K562 (cell line): Measurements from ENCODE around the gene SRPK2. TPM values are rescaled to one million over a fixed set of nuclear protein-coding genes. Genes with fewer than 3 reads are reported as not detected.
A peak's percentile ranks its signal among the peaks of the same experiment; 100 is the strongest.
"Not testable (repeated sequence)": the region's sequence is repeated elsewhere in the genome, so short reads cannot be mapped to it uniquely, and the experiment has no call there.

Source experiments
- ATAC-seq: fragments of 200-7000 bp; cut with Tn5 transposase; 3 replicates; pipeline ENCODE4 v1.9.1; 2020; ENCODE audit warnings: moderate library complexity
- BruUV-seq: library from RNA; stranded (reverse); fragments of 400-500 nt; replicated peaks from 2 replicates; lab custom pipeline; 2021; lab: Mats Ljungman, UMichigan
- CTCF ChIA-PET: fragments of 300-600 bp; formaldehyde crosslinking; extraction: SDS; loops from one replicate; lab custom pipeline; 2021; ENCODE audit warnings: low intra/inter-chr PET ratio; lab: Yijun Ruan, JAX
- POLR2A ChIA-PET: fragments of 300-600, 350-650 bp; sonication (Branson Sonifier 250); formaldehyde crosslinking; extraction: SDS; loops from one replicate; lab custom pipeline; 2021; ENCODE audit warnings: antibody characterized with exemption, inconsistent platforms; lab: Yijun Ruan, JAX
- DNase-seq, 4 experiments: peaks; one replicate each; pipeline versions ENCODE4 v3.0.0 to v3.0.0-alpha.2; 2011 to 2018; ENCODE audit warnings: low spot score in 3 of 4, mixed read lengths in 3 of 4; ENCODE audit errors: extremely low read depth in 1 of 4
- FAIRE-seq: peaks from 2 replicates; lab custom pipeline; 2011; peaks lifted over from hg19 to GRCh38; lab: Jason Lieb, UNC
- H2AFZ ChIP-seq: 2 replicates; pipeline ENCODE4 v1.6.0; 2011; ENCODE audit warnings: low read depth, low read length, control low read depth, inconsistent platforms
- H3K27ac ChIP-seq: fragments of 200-600 bp; 3 replicates; pipeline ENCODE4 v1.8.0; 2011; ENCODE audit warnings: low read depth, mild to moderate bottlenecking, control low read depth, inconsistent platforms, low read length, moderate library complexity, mixed read lengths; ENCODE audit errors: extremely low read depth
- H3K27me3 ChIP-seq, 2 experiments: fragments of 300-600 bp in 1 of 2; 2 replicates in 1 of 2; 3 replicates in 1 of 2; pipeline versions ENCODE4 v1.6.0 to v1.8.0; 2011; ENCODE audit warnings: inconsistent platforms in 2 of 2, low read length in 2 of 2, mild to moderate bottlenecking in 1 of 2, mixed read lengths in 1 of 2, moderate library complexity in 1 of 2; ENCODE audit not compliant: control insufficient read depth in 2 of 2, insufficient read depth in 2 of 2
- H3K36me3 ChIP-seq: fragments of 300-600 bp; 3 replicates; pipeline ENCODE4 v1.8.0; 2011; ENCODE audit warnings: mild to moderate bottlenecking, low read length, inconsistent platforms; ENCODE audit not compliant: control insufficient read depth, insufficient read depth
- H3K4me1 ChIP-seq, 2 experiments: fragments of 200-600 bp in 1 of 2; replicated peaks in 1 of 2; 2 replicates in 1 of 2; 3 replicates in 1 of 2; pipeline versions ENCODE4 v1.5.1 to v1.8.0; 2011; ENCODE audit warnings: inconsistent platforms in 2 of 2, low read length in 2 of 2, mild to moderate bottlenecking in 1 of 2, mixed read lengths in 1 of 2, moderate library complexity in 1 of 2; ENCODE audit not compliant: control insufficient read depth in 2 of 2, insufficient read depth in 2 of 2
- H3K4me2 ChIP-seq: 2 replicates; pipeline ENCODE4 v1.6.1; 2011; ENCODE audit warnings: low read length, control low read depth, inconsistent platforms, mixed read lengths; ENCODE audit not compliant: insufficient read depth
- H3K4me3 ChIP-seq: fragments of 200-600 bp; sonication (generic), shearing (Covaris generic); 2 replicates; pipeline ENCODE4 v1.5.1; 2016; ENCODE audit warnings: control low read depth, inconsistent platforms
- H3K79me2 ChIP-seq: fragments of 200-600 bp; 3 replicates; pipeline ENCODE4 v1.8.0; 2011; ENCODE audit warnings: low read length, inconsistent platforms; ENCODE audit not compliant: control insufficient read depth, insufficient read depth
- H3K9ac ChIP-seq, 2 experiments: 2 replicates each; pipeline versions ENCODE4 v1.6.0 to v1.6.1; 2011; ENCODE audit warnings: low read depth in 2 of 2, low read length in 2 of 2, control low read depth in 1 of 2, inconsistent platforms in 1 of 2, mild to moderate bottlenecking in 1 of 2, mixed read lengths in 1 of 2; ENCODE audit not compliant: insufficient read depth in 1 of 2
- H3K9me1 ChIP-seq: one replicate; pipeline ENCODE4 v1.6.0; 2011; ENCODE audit warnings: inconsistent platforms, mild to moderate bottlenecking, low read length, moderate library complexity; ENCODE audit not compliant: control insufficient read depth, insufficient read depth
- H3K9me3 ChIP-seq: replicated peaks from 2 replicates; pipeline ENCODE4 v1.5.1; 2011; ENCODE audit warnings: low read depth, low read length, inconsistent platforms; ENCODE audit not compliant: control insufficient read depth, insufficient read depth
- H4K20me1 ChIP-seq: replicated peaks from 2 replicates; pipeline ENCODE4 v1.6.1; 2011; ENCODE audit warnings: low read length, inconsistent platforms, mixed read lengths; ENCODE audit not compliant: control insufficient read depth, insufficient read depth
- C11orf30 ChIP-seq: fragments of 450-650 bp; IDR thresholded peaks from 2 replicates; pipeline ENCODE4 v1.6.1; 2016; ENCODE audit warnings: low read depth, mild to moderate bottlenecking
- MAFG ChIP-seq: fragments of 450-650 bp; conservative IDR thresholded peaks from 2 replicates; pipeline ENCODE4 v1.6.1; 2016; ENCODE audit warnings: missing genetic modification characterization, missing compliant biosample characterization
- ZNF316 ChIP-seq: fragments of 450-650 bp; IDR thresholded peaks from 2 replicates; pipeline ENCODE4 v1.6.1; 2016
- WGBS: fragments of 100-300 bp; shearing (Covaris generic); methylation state at CpG from one replicate; pipeline ENCODE4 v1.1.6; 2016; ENCODE audit warnings: low coverage, mixed read lengths; ENCODE audit not compliant: insufficient coverage; ENCODE audit errors: missing lambda C conversion rate; 5-methylcytosine and 5-hydroxymethylcytosine counted together
- in situ Hi-C: fragments of 300-500 bp; cut with MboI; formaldehyde crosslinking; loops from 4 replicates; pipeline ENCODE4 v1.15.0; 2018; ENCODE audit warnings: inconsistent platforms, mixed read lengths
- intact Hi-C: fragments of 100-400 bp; cut with micrococcal nuclease; formaldehyde crosslinking; loops from 2 replicates; pipeline ENCODE4 v1.14.2; 2022
- polyA plus RNA-seq, 8 experiments: library from polyadenylated mRNA; depleted of rRNA in 4 of 8; stranded (reverse) in 5 of 8; unstranded in 3 of 8; fragments of >200 nt; fragmentation: Nextera tagmentation in 2 of 8; fragmentation: Illumina TruSeq in 1 of 8; extraction: Ambion mirVana in 2 of 8; extraction: Trizol in 1 of 8; gene quantifications; 2 replicates each; pipeline versions ENCODE4 v1.2.1 to v1.2.3, GENCODE V29; 2011 to 2014; ENCODE audit warnings: inconsistent platforms in 1 of 8, missing spikeins in 1 of 8
- total RNA-seq, 7 experiments: library from RNA; depleted of rRNA in 6 of 7; stranded (reverse); fragments of >200 nt in 6 of 7; fragmentation: Illumina TruSeq in 2 of 7; extraction: Trizol in 2 of 7; gene quantifications; 2 replicates each; pipeline versions ENCODE4 v1.2.1 to v1.2.3, GENCODE V29; 2011 to 2021; ENCODE audit warnings: low replicate concordance in 1 of 7
- TF ChIP-seq, protein P1 (sequence below), 2 experiments: fragments of 450-650 bp; IDR thresholded peaks; 2 replicates each; pipeline ENCODE4 v1.6.1; 2018; ENCODE audit warnings: mild to moderate bottlenecking in 2 of 2, low read depth in 1 of 2; ENCODE audit not compliant: partially characterized antibody in 2 of 2

The SRPK2 gene
- total and polyA plus RNA-seq, 9 of the 15 experiments (the other 6 are each of a cell fraction or from before 2014, with no cell fraction given) = 21.5 to 44.7 (median 33.3) TPM

- H3K9ac ChIP-seq, BruUV-seq, intact Hi-C loops: not testable (repeated sequence)
- 0 out of 2 replicates have a peak, but pooled peaks have one; percentile 14 for TF ChIP-seq MAFG
- TF ChIP-seq, protein P1, sequence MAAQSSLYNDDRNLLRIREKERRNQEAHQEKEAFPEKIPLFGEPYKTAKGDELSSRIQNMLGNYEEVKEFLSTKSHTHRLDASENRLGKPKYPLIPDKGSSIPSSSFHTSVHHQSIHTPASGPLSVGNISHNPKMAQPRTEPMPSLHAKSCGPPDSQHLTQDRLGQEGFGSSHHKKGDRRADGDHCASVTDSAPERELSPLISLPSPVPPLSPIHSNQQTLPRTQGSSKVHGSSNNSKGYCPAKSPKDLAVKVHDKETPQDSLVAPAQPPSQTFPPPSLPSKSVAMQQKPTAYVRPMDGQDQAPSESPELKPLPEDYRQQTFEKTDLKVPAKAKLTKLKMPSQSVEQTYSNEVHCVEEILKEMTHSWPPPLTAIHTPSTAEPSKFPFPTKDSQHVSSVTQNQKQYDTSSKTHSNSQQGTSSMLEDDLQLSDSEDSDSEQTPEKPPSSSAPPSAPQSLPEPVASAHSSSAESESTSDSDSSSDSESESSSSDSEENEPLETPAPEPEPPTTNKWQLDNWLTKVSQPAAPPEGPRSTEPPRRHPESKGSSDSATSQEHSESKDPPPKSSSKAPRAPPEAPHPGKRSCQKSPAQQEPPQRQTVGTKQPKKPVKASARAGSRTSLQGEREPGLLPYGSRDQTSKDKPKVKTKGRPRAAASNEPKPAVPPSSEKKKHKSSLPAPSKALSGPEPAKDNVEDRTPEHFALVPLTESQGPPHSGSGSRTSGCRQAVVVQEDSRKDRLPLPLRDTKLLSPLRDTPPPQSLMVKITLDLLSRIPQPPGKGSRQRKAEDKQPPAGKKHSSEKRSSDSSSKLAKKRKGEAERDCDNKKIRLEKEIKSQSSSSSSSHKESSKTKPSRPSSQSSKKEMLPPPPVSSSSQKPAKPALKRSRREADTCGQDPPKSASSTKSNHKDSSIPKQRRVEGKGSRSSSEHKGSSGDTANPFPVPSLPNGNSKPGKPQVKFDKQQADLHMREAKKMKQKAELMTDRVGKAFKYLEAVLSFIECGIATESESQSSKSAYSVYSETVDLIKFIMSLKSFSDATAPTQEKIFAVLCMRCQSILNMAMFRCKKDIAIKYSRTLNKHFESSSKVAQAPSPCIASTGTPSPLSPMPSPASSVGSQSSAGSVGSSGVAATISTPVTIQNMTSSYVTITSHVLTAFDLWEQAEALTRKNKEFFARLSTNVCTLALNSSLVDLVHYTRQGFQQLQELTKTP (IDR thresholded peaks at IDR 0.05; ENCODE audit: low read depth in 1 of 2, partially characterized antibody in 2 of 2) = peak in 1 of 2 experiments; percentile 80
- peak; percentile 32; the same call in 1 of the 2 replicates for TF ChIP-seq C11orf30
- TF ChIP-seq ZNF316 = peak; percentile 55
- TF ChIP-seq, all 486 proteins: peak for 4; not testable (repeated sequence) for 482
- H3K4me1 ChIP-seq, H3K36me3 ChIP-seq, in situ Hi-C loops, H3K4me3 ChIP-seq, H3K27ac ChIP-seq, ATAC-seq, H2AFZ ChIP-seq, DNase-seq, H3K27me3 ChIP-seq, H3K9me3 ChIP-seq, CTCF ChIA-PET, H3K4me2 ChIP-seq, FAIRE-seq, H3K9me1 ChIP-seq: not testable (repeated sequence)
- H4K20me1 ChIP-seq = peaks cover 10% of the 10 kb centered on the region; the same call in 1 of the 2 replicates
- H3K79me2 ChIP-seq = peaks cover 24% of the 10 kb centered on the region; the same call in 2 of the 3 replicates
- 58% methylated on average over 6 of the region's 6 CpGs for WGBS
- POLR2A ChIA-PET = interaction anchor here (0.7 kb wide), 1 partner anchor 209 kb away, joined by 3 read pairs; no protein-coding TSS in a partner anchor
These were observed 88.1 kb downstream of the SRPK2 start for GRCh38 chr7:105300587-105300986.
